Astrocyte (in vitro differentiated cells and primary cell): Measurements from ENCODE around the gene NTRK1.

Experiments
- CTCF ChIP-seq: IDR thresholded peaks from 2 replicates; pipeline ENCODE4 v1.5.1; 2011; ENCODE audit warnings: low read depth, mild to moderate bottlenecking, inconsistent platforms, low read length, moderate library complexity; ENCODE audit not compliant: insufficient read depth
- EZH2 ChIP-seq: IDR thresholded peaks from 2 replicates; pipeline ENCODE4 v1.6.1; 2012; ENCODE audit warnings: mild to moderate bottlenecking, low read length, inconsistent platforms; ENCODE audit not compliant: insufficient read depth

GRCh38 chr1:156905651-156906050 is 45.0 kb downstream of the NTRK1 start:
- TF ChIP-seq CTCF (no peak), EZH2 (no peak)
